Endothelial cell of umbilical vein (primary cell): Measurements from ENCODE around the gene FOXD2. TPM values are rescaled to one million over a fixed set of nuclear protein-coding genes. Genes with fewer than 3 reads are reported as not detected.

Experiments used
- BruUV-seq: library from RNA; stranded (reverse); fragments of 400-500 nt; replicated peaks from 2 replicates; lab custom pipeline; 2021; lab: Mats Ljungman, UMichigan
- CTCF ChIA-PET: fragments of 300-600, 350-600 bp; sonication (Branson Sonifier 250); formaldehyde crosslinking; loops from one replicate; lab custom pipeline; 2021; ENCODE audit warnings: antibody characterized with exemption, inconsistent platforms; lab: Charles Lee
- POLR2A ChIA-PET: fragments of 300-600, 350-600 bp; sonication (Branson Sonifier 250); formaldehyde crosslinking; loops from one replicate; lab custom pipeline; 2021; ENCODE audit warnings: antibody characterized with exemption, inconsistent platforms; lab: Charles Lee
- DNase-seq: peaks from one replicate; pipeline ENCODE4 v3.0.0-alpha.2; 2011; ENCODE audit warnings: low read depth, low spot score
- FAIRE-seq: peaks from 2 replicates; lab custom pipeline; 2011; peaks lifted over from hg19 to GRCh38; lab: Jason Lieb, UNC
- H2AFZ ChIP-seq: 2 replicates; pipeline ENCODE4 v1.6.0; 2012; ENCODE audit warnings: low read depth, low read length, control low read depth, inconsistent platforms
- H3K27ac ChIP-seq: 2 replicates; pipeline ENCODE4 v1.5.1; 2011; ENCODE audit warnings: low read depth, mild to moderate bottlenecking, control low read depth, low read length, moderate library complexity; ENCODE audit not compliant: insufficient read depth
- H3K27me3 ChIP-seq, 2 experiments: 2 replicates each; pipeline versions ENCODE4 v1.6.0 to v1.6.1; 2011; ENCODE audit warnings: low read length in 2 of 2, mixed read lengths in 1 of 2; ENCODE audit not compliant: control insufficient read depth in 2 of 2, insufficient read depth in 2 of 2
- H3K36me3 ChIP-seq, 2 experiments: 2 replicates in 1 of 2; 3 replicates in 1 of 2; pipeline ENCODE4 v1.5.1; 2011; ENCODE audit warnings: low read length in 2 of 2, mild to moderate bottlenecking in 1 of 2, moderate library complexity in 1 of 2; ENCODE audit not compliant: control insufficient read depth in 2 of 2, insufficient read depth in 2 of 2; ENCODE audit errors: extremely low read depth in 1 of 2
- H3K4me1 ChIP-seq: 3 replicates; pipeline ENCODE4 v1.5.1; 2011; ENCODE audit warnings: mild to moderate bottlenecking, low read length; ENCODE audit not compliant: control insufficient read depth, insufficient read depth; ENCODE audit errors: extremely low read depth
- H3K4me2 ChIP-seq: 2 replicates; pipeline ENCODE4 v1.6.1; 2011; ENCODE audit warnings: low read length, control low read depth, mixed read lengths; ENCODE audit not compliant: insufficient read depth
- H3K4me3 ChIP-seq, 3 experiments: fragments of 200-600 bp in 1 of 3; sonication (generic), shearing (Covaris generic) in 1 of 3; replicated peaks in 1 of 3; 2 replicates each; pipeline ENCODE4 v1.5.1; 2011 to 2016; ENCODE audit warnings: control low read depth in 3 of 3, low read length in 3 of 3, mild to moderate bottlenecking in 2 of 3, inconsistent platforms in 1 of 3, low read depth in 1 of 3, moderate library complexity in 1 of 3; ENCODE audit not compliant: insufficient read depth in 1 of 3
- H3K79me2 ChIP-seq: 2 replicates; pipeline ENCODE4 v1.6.0; 2012; ENCODE audit warnings: low read length, inconsistent platforms; ENCODE audit not compliant: control insufficient read depth, insufficient read depth
- H3K9ac ChIP-seq: replicated peaks from 2 replicates; pipeline ENCODE3; 2011; ENCODE audit warnings: low read length, control low read depth; ENCODE audit not compliant: insufficient read depth; ENCODE audit errors: extremely low read depth
- H3K9me1 ChIP-seq: replicated peaks from 3 replicates; pipeline ENCODE4 v1.6.0; 2011; ENCODE audit warnings: mild to moderate bottlenecking, low read length; ENCODE audit not compliant: control insufficient read depth, insufficient read depth; ENCODE audit errors: extremely low read depth
- H3K9me3 ChIP-seq: replicated peaks from 2 replicates; pipeline ENCODE4 v1.5.1; 2012; ENCODE audit warnings: low read length, inconsistent platforms; ENCODE audit not compliant: control insufficient read depth, insufficient read depth
- H4K20me1 ChIP-seq: replicated peaks from 2 replicates; pipeline ENCODE3; 2011; ENCODE audit warnings: mild to moderate bottlenecking, low read length; ENCODE audit not compliant: control insufficient read depth, insufficient read depth; ENCODE audit errors: extremely low read depth
- CTCF ChIP-seq, 2 donors: IDR thresholded peaks; 1 replicate in 1 of 2; 2 replicates in 1 of 2; pipeline ENCODE4 v1.5.1; 2011; ENCODE audit warnings: low read length in 2 of 2, mild to moderate bottlenecking in 2 of 2, moderate library complexity in 2 of 2, control low read depth in 1 of 2, inconsistent platforms in 1 of 2, low read depth in 1 of 2; ENCODE audit not compliant: insufficient read depth in 1 of 2; ENCODE audit errors: extremely low read depth in 1 of 2
- EZH2 ChIP-seq: IDR thresholded peaks from 2 replicates; pipeline ENCODE4 v1.6.1; 2012; ENCODE audit warnings: borderline replicate concordance, low read depth, mild to moderate bottlenecking, moderate library complexity, low read length, inconsistent platforms; ENCODE audit not compliant: severe bottlenecking
- FOS ChIP-seq: IDR thresholded peaks from 2 replicates; pipeline ENCODE4 v1.6.1; 2011; ENCODE audit warnings: mild to moderate bottlenecking, low read length, moderate library complexity, borderline replicate concordance; ENCODE audit not compliant: insufficient read depth
- GATA2 ChIP-seq: IDR thresholded peaks from 2 replicates; pipeline ENCODE4 v1.7.0; 2011; ENCODE audit warnings: low read depth, mild to moderate bottlenecking, moderate library complexity, mixed read lengths, low read length; ENCODE audit not compliant: insufficient read length, insufficient read depth
- JUN ChIP-seq: IDR thresholded peaks from 2 replicates; pipeline ENCODE4 v1.6.1; 2011; ENCODE audit warnings: borderline replicate concordance, low read depth; ENCODE audit not compliant: insufficient read length, insufficient read depth
- MAX ChIP-seq: IDR thresholded peaks from 2 replicates; pipeline ENCODE4 v1.6.1; 2011; ENCODE audit not compliant: insufficient read depth, insufficient read length
- MYC ChIP-seq: IDR thresholded peaks from one replicate; pipeline ENCODE4 v1.6.1; 2011; ENCODE audit warnings: mild to moderate bottlenecking, low read depth, low read length
- POLR2A ChIP-seq: IDR thresholded peaks from 2 replicates; pipeline ENCODE4 v1.6.1; 2012; ENCODE audit warnings: low read depth, mild to moderate bottlenecking, control low read depth, low read length
- POLR2AphosphoS5 ChIP-seq: IDR thresholded peaks from 2 replicates; pipeline ENCODE4 v1.6.1; 2012; ENCODE audit warnings: low read depth, mild to moderate bottlenecking, control low read depth, low read length, moderate library complexity; ENCODE audit not compliant: insufficient read depth
- dilution Hi-C: fragments of 300-500 bp; cut with MboI; formaldehyde crosslinking; loops from one replicate; pipeline ENCODE4 v1.15.0; 2019; ENCODE audit warnings: low sequenced_read_pairs; ENCODE audit not compliant: extremely low pct_ligation_motif_present
- intact Hi-C: fragments of 100-400 bp; cut with micrococcal nuclease; formaldehyde crosslinking; loops from one replicate; pipeline ENCODE4 v1.10.0; 2022
- polyA plus RNA-seq, 4 experiments: library from polyadenylated mRNA; depleted of rRNA in 3 of 4; stranded (reverse) in 3 of 4; unstranded in 1 of 4; fragments of >200 nt; gene quantifications; 2 replicates each; pipeline versions ENCODE4 v1.2.1 to v1.2.3, GENCODE V29; 2011 to 2012; ENCODE audit warnings: missing spikeins in 1 of 4
- total RNA-seq: library from RNA; stranded (reverse); gene quantifications from 2 replicates; pipeline ENCODE4 v1.2.3, GENCODE V29; 2021

FOXD2 gene
- total and polyA plus RNA-seq, 2 donors (not counting 3 experiments of a cell fraction or from before 2014, with no cell fraction given): 0.01 to 0.09 TPM

- no peak for DNase-seq
- no peaks in the 10 kb centered on the region for H3K4me1 ChIP-seq
- no peak overlapping the region for H3K9ac ChIP-seq
- H3K79me2 ChIP-seq: no peaks in the 10 kb centered on the region
- H3K27me3 ChIP-seq: peaks cover 0 to 3% of the 10 kb centered on the region in 2 experiments
- H3K9me1 ChIP-seq: no peaks in the 10 kb centered on the region
- BruUV-seq: no TSS peak
- H4K20me1 ChIP-seq: no peaks in the 10 kb centered on the region
- H3K4me3 ChIP-seq: no peak overlapping the region
- ChIA-PET CTCF (no interaction called here), POLR2A (no interaction called here)
- H3K9me3 ChIP-seq: no peaks in the 10 kb centered on the region
- no peak overlapping the region for H3K27ac ChIP-seq
- dilution Hi-C loops: no loop called here
- intact Hi-C loops: no loop called here
- no peak overlapping the region for H3K4me2 ChIP-seq
- no peak for FAIRE-seq
- no peak for TF ChIP-seq CTCF (IDR thresholded peaks at IDR 0.05; ENCODE audit: extremely low read depth in 1 of 2, insufficient read depth in 1 of 2, low read depth in 1 of 2, low read length in 2 of 2)
- TF ChIP-seq MAX: no peak
- TF ChIP-seq FOS: no peak
- H3K36me3 ChIP-seq: no peaks in the 10 kb centered on the region
- no peak overlapping the region for H2AFZ ChIP-seq
Observed at GRCh38 chr1:47478090-47478489, 40.2 kb downstream of the FOXD2 start.

- DNase-seq (no peak), FAIRE-seq (no peak)
- intact Hi-C loops (no loop called here), dilution Hi-C loops (no loop called here)
- no peaks in the 10 kb centered on the region for H3K9me1 ChIP-seq
- peaks cover 0 to 3% of the 10 kb centered on the region in 2 experiments for H3K27me3 ChIP-seq
- BruUV-seq: no TSS peak
- ChIA-PET POLR2A (no interaction called here), CTCF (interaction anchor here (1.3 kb wide), 1 partner anchor 42 kb away, joined by 3 read pairs; the partner anchor contains the start of gene FOXD2)
- no peak overlapping the region for H3K27ac ChIP-seq
- TF ChIP-seq POLR2AphosphoS5 (no peak), CTCF (IDR thresholded peaks at IDR 0.05; ENCODE audit: extremely low read depth in 1 of 2, insufficient read depth in 1 of 2, low read depth in 1 of 2, low read length in 2 of 2) (no peak), MAX (no peak), JUN (no peak), EZH2 (no peak), POLR2A (no peak), FOS (no peak), GATA2 (no peak), MYC (no peak)
- H3K9ac ChIP-seq: no peak overlapping the region
- no peak overlapping the region for H2AFZ ChIP-seq
- no peaks in the 10 kb centered on the region for H3K4me1 ChIP-seq
- H3K4me3 ChIP-seq: no peak overlapping the region
- no peaks in the 10 kb centered on the region for H4K20me1 ChIP-seq
- no peaks in the 10 kb centered on the region for H3K36me3 ChIP-seq
- no peaks in the 10 kb centered on the region for H3K79me2 ChIP-seq
- no peaks in the 10 kb centered on the region for H3K9me3 ChIP-seq
- H3K4me2 ChIP-seq: no peak overlapping the region
Observed at GRCh38 chr1:47479664-47480063, 41.8 kb downstream of the FOXD2 start.
